RWPE2 (cell line): Measurements from ENCODE around the gene FAM98B.

Source experiments
- ATAC-seq: fragments of 200-7000 bp; cut with Tn5 transposase; 3 replicates; pipeline ENCODE4 v1.9.1; 2021; ENCODE audit warnings: low read depth
- DNase-seq: peaks from one replicate; pipeline ENCODE4 v3.0.0-alpha.2; 2020; ENCODE audit warnings: low spot score
- H3K27ac ChIP-seq: fragments of 450-650 bp; 2 replicates; pipeline ENCODE4 v1.5.1; 2017; ENCODE audit warnings: mild to moderate bottlenecking; ENCODE audit not compliant: poor library complexity, severe bottlenecking
- H3K27me3 ChIP-seq: fragments of 250-450 bp; sonication (Bioruptor Pico); 2 replicates; pipeline ENCODE4 v1.5.1; 2021; ENCODE audit warnings: mild to moderate bottlenecking, moderate library complexity; ENCODE audit not compliant: insufficient read depth, poor library complexity, severe bottlenecking
- H3K36me3 ChIP-seq: fragments of 250-450 bp; sonication (Bioruptor Pico); 2 replicates; pipeline ENCODE4 v1.5.1; 2020; ENCODE audit warnings: low read depth, mild to moderate bottlenecking, moderate library complexity
- H3K4me1 ChIP-seq: fragments of 250-450 bp; sonication (Bioruptor Pico); 2 replicates; pipeline ENCODE4 v1.5.1; 2021; ENCODE audit warnings: mild to moderate bottlenecking, moderate library complexity; ENCODE audit not compliant: insufficient read depth, poor library complexity, severe bottlenecking
- H3K4me3 ChIP-seq: fragments of 250-450 bp; sonication (Bioruptor Pico); 2 replicates; pipeline ENCODE4 v1.5.1; 2021; ENCODE audit warnings: mild to moderate bottlenecking, moderate library complexity; ENCODE audit not compliant: severe bottlenecking
- H3K9me3 ChIP-seq: fragments of 250-450 bp; sonication (Bioruptor Pico); 2 replicates; pipeline ENCODE4 v1.5.1; 2021; ENCODE audit warnings: mild to moderate bottlenecking, moderate library complexity; ENCODE audit not compliant: severe bottlenecking
- TF ChIP-seq, protein P1 (sequence below): fragments of 450-650 bp; IDR thresholded peaks from one replicate; pipeline ENCODE4 v1.5.1; 2017; ENCODE audit warnings: mild to moderate bottlenecking, moderate library complexity; ENCODE audit not compliant: poor library complexity, severe bottlenecking

Gene FAM98B

GRCh38 chr15:38414357-38414756, 39.6 kb upstream of the FAM98B start:
- TF ChIP-seq, protein P1, sequence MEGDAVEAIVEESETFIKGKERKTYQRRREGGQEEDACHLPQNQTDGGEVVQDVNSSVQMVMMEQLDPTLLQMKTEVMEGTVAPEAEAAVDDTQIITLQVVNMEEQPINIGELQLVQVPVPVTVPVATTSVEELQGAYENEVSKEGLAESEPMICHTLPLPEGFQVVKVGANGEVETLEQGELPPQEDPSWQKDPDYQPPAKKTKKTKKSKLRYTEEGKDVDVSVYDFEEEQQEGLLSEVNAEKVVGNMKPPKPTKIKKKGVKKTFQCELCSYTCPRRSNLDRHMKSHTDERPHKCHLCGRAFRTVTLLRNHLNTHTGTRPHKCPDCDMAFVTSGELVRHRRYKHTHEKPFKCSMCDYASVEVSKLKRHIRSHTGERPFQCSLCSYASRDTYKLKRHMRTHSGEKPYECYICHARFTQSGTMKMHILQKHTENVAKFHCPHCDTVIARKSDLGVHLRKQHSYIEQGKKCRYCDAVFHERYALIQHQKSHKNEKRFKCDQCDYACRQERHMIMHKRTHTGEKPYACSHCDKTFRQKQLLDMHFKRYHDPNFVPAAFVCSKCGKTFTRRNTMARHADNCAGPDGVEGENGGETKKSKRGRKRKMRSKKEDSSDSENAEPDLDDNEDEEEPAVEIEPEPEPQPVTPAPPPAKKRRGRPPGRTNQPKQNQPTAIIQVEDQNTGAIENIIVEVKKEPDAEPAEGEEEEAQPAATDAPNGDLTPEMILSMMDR = peak; percentile 97
- Histone ChIP-seq H3K36me3 (no peaks in the 10 kb centered on the region), H3K9me3 (no peaks in the 10 kb centered on the region), H3K27ac (no peak overlapping the region), H3K4me1 (no peaks in the 10 kb centered on the region), H3K4me3 (no peak overlapping the region), H3K27me3 (no peaks in the 10 kb centered on the region)
- DNase-seq (no peak), ATAC-seq (peak; percentile 99)

DNA sequence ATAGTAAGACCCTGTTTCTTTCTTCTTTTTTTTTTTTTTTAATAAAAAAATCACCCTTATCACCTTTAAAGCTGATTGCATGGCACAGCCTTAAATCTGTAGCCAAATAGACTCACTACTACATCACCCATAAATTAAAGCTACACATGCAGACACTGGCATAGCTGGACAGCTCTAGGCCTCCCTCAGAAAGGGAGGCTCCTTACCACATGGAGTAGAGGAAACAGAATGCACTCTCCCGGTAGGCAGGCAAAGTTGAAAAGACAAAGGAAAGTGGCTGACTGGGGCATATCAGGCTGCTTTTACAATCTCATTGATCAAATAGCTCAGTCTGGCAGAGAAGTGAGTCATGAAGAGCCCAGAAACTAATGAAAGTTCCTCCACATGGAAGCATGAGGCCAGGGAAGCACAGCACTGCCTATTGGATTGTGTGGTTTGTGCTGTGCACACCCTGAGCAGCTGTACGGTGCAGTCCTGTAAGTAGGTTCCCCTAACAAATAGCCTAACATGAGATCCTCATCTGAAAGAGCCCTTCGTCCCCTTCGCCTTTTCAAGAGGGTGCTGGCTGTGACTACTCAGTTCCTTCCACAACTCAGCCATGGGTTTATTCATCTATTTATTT, 32.7 kb upstream of the FAM98B start:
- Histone ChIP-seq H3K27me3 (peaks cover 8% of the 10 kb centered on the region), H3K27ac (no peak overlapping the region), H3K4me3 (no peak overlapping the region), H3K4me1 (no peaks in the 10 kb centered on the region), H3K36me3 (no peaks in the 10 kb centered on the region), H3K9me3 (no peaks in the 10 kb centered on the region)
- DNase-seq (no peak), ATAC-seq (peak; percentile 40; the same call in 2 of the 3 replicates)
- TF ChIP-seq, protein P1 = no peak

GRCh38 chr15:38424101-38424552, 29.8 kb upstream of the FAM98B start:
- H3K27me3 ChIP-seq = peaks cover 8% of the 10 kb centered on the region
- TF ChIP-seq, protein P1 = no peak
- no peak overlapping the region for H3K4me3 ChIP-seq
- no peaks in the 10 kb centered on the region for H3K4me1 ChIP-seq
- no peak overlapping the region for H3K27ac ChIP-seq
- ATAC-seq = no peak
- H3K36me3 ChIP-seq = no peaks in the 10 kb centered on the region
- DNase-seq = no peak
- H3K9me3 ChIP-seq = no peaks in the 10 kb centered on the region

- Histone ChIP-seq H3K27me3 (peaks cover 4% of the 10 kb centered on the region), H3K36me3 (no peaks in the 10 kb centered on the region), H3K27ac (no peak overlapping the region), H3K4me3 (no peak overlapping the region), H3K4me1 (no peaks in the 10 kb centered on the region), H3K9me3 (no peaks in the 10 kb centered on the region)
- no peak for ATAC-seq
- TF ChIP-seq, protein P1 = no peak
- no peak for DNase-seq
These were observed 28.7 kb upstream of the FAM98B start for GRCh38 chr15:38425269-38425668.

DNA sequence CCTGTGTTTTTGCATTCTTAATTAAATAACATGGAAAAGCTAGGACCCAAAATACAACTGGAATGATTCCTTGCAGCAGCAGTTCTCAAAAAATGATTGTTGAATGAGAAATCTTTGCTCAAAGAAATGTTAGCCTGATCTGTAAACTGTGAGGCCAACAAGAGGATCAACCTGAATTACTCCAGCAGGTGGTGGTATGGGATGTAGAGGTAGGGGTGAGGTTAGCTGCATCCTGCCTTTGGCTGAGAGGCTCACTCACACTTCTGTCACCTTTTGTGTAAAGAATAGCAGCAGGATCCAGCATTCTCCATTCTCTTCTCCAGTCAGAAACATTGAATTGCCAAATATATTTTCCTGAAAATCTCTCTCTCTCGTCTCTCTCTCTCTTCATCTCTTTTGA, 26.5 kb upstream of the FAM98B start:
- ATAC-seq = no peak
- TF ChIP-seq, protein P1 = no peak

More for the DNA sequence above, 26.5 kb upstream of the FAM98B start:
- no peak overlapping the region for H3K27ac ChIP-seq
- no peak overlapping the region for H3K4me3 ChIP-seq
- DNase-seq = no peak
- H3K27me3 ChIP-seq = no peaks in the 10 kb centered on the region
- H3K9me3 ChIP-seq = no peaks in the 10 kb centered on the region
- H3K36me3 ChIP-seq = no peaks in the 10 kb centered on the region
- no peaks in the 10 kb centered on the region for H3K4me1 ChIP-seq
